Vagina (tissue), 2 donors: ENCODE data around the gene MS4A10.

Experiments
- CTCF ChIP-seq, 3 experiments: fragments of 450-650 bp in 2 of 3; fragments of 200-600 bp in 1 of 3; sonication (generic) in 1 of 3; IDR thresholded peaks; one replicate each; pipeline ENCODE4 v1.5.1; 2017 to 2019; ENCODE audit warnings: antibody characterized with exemption in 3 of 3, mild to moderate bottlenecking in 2 of 3, moderate library complexity in 2 of 3
- POLR2A ChIP-seq, 2 donors: fragments of 450-650 bp; IDR thresholded peaks; one replicate each; pipeline ENCODE4 v1.6.1; 2017; ENCODE audit warnings: antibody characterized with exemption in 2 of 2, mild to moderate bottlenecking in 2 of 2, moderate library complexity in 2 of 2
- POLR2AphosphoS5 ChIP-seq, 2 donors: sonication (generic); formaldehyde crosslinking; IDR thresholded peaks; one replicate each; pipeline ENCODE4 v1.9.0; 2017; ENCODE audit warnings: antibody characterized with exemption in 2 of 2, mild to moderate bottlenecking in 2 of 2, low read depth in 1 of 2; ENCODE audit not compliant: insufficient read depth in 1 of 2

DNA sequence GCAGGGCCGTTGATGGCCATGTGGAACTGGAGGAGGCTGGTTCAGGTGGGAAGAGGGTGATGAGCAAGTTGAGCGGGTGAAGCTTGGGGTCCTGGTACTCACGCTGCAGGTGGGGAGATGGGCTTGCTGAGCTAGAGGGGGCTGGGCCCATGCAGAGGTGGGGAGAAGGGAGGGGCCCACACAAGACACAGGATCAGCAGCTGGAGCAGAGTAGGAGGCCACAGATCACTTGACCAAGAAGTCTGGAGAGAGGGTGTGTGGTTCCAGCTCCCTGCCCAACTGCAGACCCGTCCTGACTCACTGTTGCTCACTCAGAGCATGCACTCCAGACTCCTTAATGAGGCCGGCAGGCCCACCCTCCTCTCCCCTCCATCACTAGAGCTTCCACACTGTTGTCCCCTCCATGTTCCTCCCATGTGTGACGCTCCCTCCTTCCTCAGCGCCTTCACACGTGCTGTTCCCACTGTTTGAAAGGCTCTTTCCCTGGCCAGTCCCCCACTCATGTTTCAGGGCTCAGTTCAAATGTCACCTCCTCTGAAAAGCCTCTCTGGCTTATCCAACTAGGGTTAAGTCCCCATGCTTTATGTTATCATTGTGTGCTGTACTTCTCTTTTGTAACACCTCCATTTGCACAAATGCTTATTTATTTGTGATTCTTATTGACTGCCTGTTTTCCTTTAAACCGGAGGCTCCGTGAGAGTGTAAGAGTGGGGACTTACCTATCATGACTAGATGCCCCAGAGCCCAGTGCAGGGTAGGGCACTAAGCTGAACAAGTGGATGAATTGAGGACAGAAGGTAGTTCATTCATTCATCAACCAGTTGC lies 59.1 kb downstream of the MS4A10 start:
- TF ChIP-seq POLR2A (IDR thresholded peaks at IDR 0.05): no peak
- TF ChIP-seq POLR2AphosphoS5 (IDR thresholded peaks at IDR 0.05; ENCODE audit: insufficient read depth in 1 of 2, low read depth in 1 of 2): no peak
- no peak for TF ChIP-seq CTCF (IDR thresholded peaks at IDR 0.05)
